DOHH2 (cell line): ENCODE measurements around the gene RBPJ.

Experiments used
- H3F3A ChIP-seq: fragments of 200-600 bp; sonication (generic), shearing (Covaris generic); 2 replicates; pipeline ENCODE4 v1.6.0; 2016; ENCODE audit warnings: antibody characterized with exemption, mild to moderate bottlenecking; ENCODE audit not compliant: control insufficient read depth, insufficient read depth
- H3K27ac ChIP-seq: fragments of 200-600 bp; sonication (generic); 2 replicates; pipeline ENCODE4 v1.5.1; 2014; ENCODE audit warnings: low read depth, mild to moderate bottlenecking, low read length, moderate library complexity
- H3K27me3 ChIP-seq: fragments of 200-600 bp; sonication (generic); 2 replicates; pipeline ENCODE4 v1.6.1; 2014; ENCODE audit warnings: mild to moderate bottlenecking, low read length, mixed read lengths; ENCODE audit not compliant: control insufficient read depth
- H3K36me3 ChIP-seq: fragments of 200-600 bp; sonication (generic); 2 replicates; pipeline ENCODE4 v1.6.1; 2014; ENCODE audit warnings: mild to moderate bottlenecking, low read length, moderate library complexity, mixed read lengths; ENCODE audit not compliant: control insufficient read depth
- H3K4me1 ChIP-seq: fragments of 200-600 bp; sonication (generic); 2 replicates; pipeline ENCODE4 v1.6.1; 2014; ENCODE audit warnings: mild to moderate bottlenecking, low read length, mixed read lengths; ENCODE audit not compliant: control insufficient read depth
- H3K4me2 ChIP-seq: fragments of 200-600 bp; sonication (generic); 2 replicates; pipeline ENCODE4 v1.6.0; 2014; ENCODE audit warnings: mild to moderate bottlenecking, low read length, moderate library complexity
- H3K4me3 ChIP-seq: fragments of 200-600 bp; sonication (generic); 2 replicates; pipeline ENCODE4 v1.5.1; 2014; ENCODE audit warnings: mild to moderate bottlenecking, low read length, mixed read lengths
- H3K79me2 ChIP-seq: fragments of 200-600 bp; sonication (generic); 2 replicates; pipeline ENCODE4 v1.6.1; 2014; ENCODE audit warnings: mild to moderate bottlenecking, low read length, mixed read lengths; ENCODE audit not compliant: control insufficient read depth
- H3K9me2 ChIP-seq: fragments of 200-600 bp; sonication (generic); replicated peaks from 2 replicates; pipeline ENCODE4 v1.6.1; 2014; ENCODE audit warnings: mild to moderate bottlenecking, low read length, mixed read lengths; ENCODE audit not compliant: control insufficient read depth
- H3K9me3 ChIP-seq: fragments of 200-600 bp; sonication (generic); 2 replicates; pipeline ENCODE4 v1.6.1; 2014; ENCODE audit warnings: antibody characterized with exemption, low read length, mixed read lengths; ENCODE audit not compliant: control insufficient read depth, insufficient read depth
- H4K20me1 ChIP-seq: fragments of 200-600 bp; sonication (generic); 2 replicates; pipeline ENCODE4 v1.6.0; 2014; ENCODE audit warnings: low read depth, mild to moderate bottlenecking, antibody characterized with exemption, low read length, moderate library complexity; ENCODE audit not compliant: control insufficient read depth, insufficient read depth
- CTCF ChIP-seq: fragments of 200-600 bp; sonication (generic); IDR thresholded peaks from one replicate; pipeline ENCODE4 v1.5.1; 2014; ENCODE audit warnings: antibody characterized with exemption, mild to moderate bottlenecking, low read depth, low read length; ENCODE audit not compliant: poor library complexity, severe bottlenecking
- EZH2phosphoT487 ChIP-seq: fragments of 200-600 bp; sonication (generic); IDR thresholded peaks from 2 replicates; pipeline ENCODE4 v1.6.1; 2017; ENCODE audit warnings: borderline replicate concordance, mild to moderate bottlenecking, antibody characterized with exemption, low read length, moderate library complexity, mixed read lengths

RBPJ gene

GRCh38 chr4:26288355-26288909, 32.4 kb upstream of the RBPJ start:
- TF ChIP-seq EZH2phosphoT487, result no peak
- TF ChIP-seq CTCF, result no peak
- Histone ChIP-seq H3F3A (no peaks in the 10 kb centered on the region), H3K4me3 (no peak overlapping the region), H3K27ac (no peak overlapping the region), H3K79me2 (no peaks in the 10 kb centered on the region), H3K36me3 (no peaks in the 10 kb centered on the region), H3K27me3 (no peaks in the 10 kb centered on the region), H3K9me2 (no peaks in the 10 kb centered on the region), H3K4me1 (peaks cover 9% of the 10 kb centered on the region; the same call in 1 of the 2 replicates), H3K9me3 (no peaks in the 10 kb centered on the region), H4K20me1 (no peaks in the 10 kb centered on the region), H3K4me2 (no peak overlapping the region)

GRCh38 chr4:26289401-26289800, 31.4 kb upstream of the RBPJ start:
- Histone ChIP-seq H3K4me1 (peaks cover 9% of the 10 kb centered on the region; the same call in 1 of the 2 replicates), H3K27me3 (no peaks in the 10 kb centered on the region), H4K20me1 (no peaks in the 10 kb centered on the region), H3K4me3 (no peak overlapping the region), H3K9me2 (no peaks in the 10 kb centered on the region), H3F3A (no peaks in the 10 kb centered on the region), H3K79me2 (no peaks in the 10 kb centered on the region), H3K9me3 (no peaks in the 10 kb centered on the region), H3K36me3 (no peaks in the 10 kb centered on the region), H3K4me2 (no peak overlapping the region), H3K27ac (no peak overlapping the region)
- no peak for TF ChIP-seq CTCF
- no peak for TF ChIP-seq EZH2phosphoT487

GRCh38 chr4:26290321-26290720, 30.5 kb upstream of the RBPJ start:
- no peaks in the 10 kb centered on the region for H3F3A ChIP-seq
- no peak overlapping the region for H3K4me3 ChIP-seq
- H3K4me2 ChIP-seq, result no peak overlapping the region
- peaks cover 1% of the 10 kb centered on the region; the same call in 1 of the 2 replicates for H3K27me3 ChIP-seq
- no peaks in the 10 kb centered on the region for H3K9me3 ChIP-seq
- H3K4me1 ChIP-seq, result peaks cover 9% of the 10 kb centered on the region; the same call in 1 of the 2 replicates
- H3K79me2 ChIP-seq, result no peaks in the 10 kb centered on the region
- H4K20me1 ChIP-seq, result no peaks in the 10 kb centered on the region
- H3K36me3 ChIP-seq, result no peaks in the 10 kb centered on the region
- no peak overlapping the region for H3K27ac ChIP-seq
- no peak for TF ChIP-seq CTCF
- TF ChIP-seq EZH2phosphoT487, result no peak
- no peaks in the 10 kb centered on the region for H3K9me2 ChIP-seq
